Measurements from ENCODE around the gene ATP6V0D1. TPM values are rescaled to one million over a fixed set of nuclear protein-coding genes. Genes with fewer than 3 reads are reported as not detected.

Gene ATP6V0D1
- polyA plus RNA-seq, 1 of the 3 experiments (the other 2 are of a cell fraction): 135 TPM

GRCh38 chr16:67415872-67416793 is 64.8 kb downstream of the ATP6V0D1 start, which contains the start of gene ZDHHC1:
Gene ZDHHC1 (minus strand): TSS chr16:67416477. CDS start chr16:67407775, 8,702 bp downstream.
- H3K4me1 ChIP-seq (ENCODE audit: control insufficient read depth in 1 of 2, insufficient read depth in 2 of 2, low read depth in 1 of 2, low read length in 1 of 2): no peaks in the 10 kb centered on the region; a peak in 1 of 4 replicates
- CTCF ChIA-PET: interaction anchor here (0.6 to 5.9 kb wide), 50 partner anchors 8 to 443 kb away, joined by 3 to 75 read pairs (median 4); partner anchors contain the start of genes ATP6V0D1, CARMIL2, HSD11B2 and KCTD19
- peak within 1 kb of the TSS; percentile 53 to 79 for H3K27ac ChIP-seq (ENCODE audit: low read depth in 2 of 2, low read length in 1 of 2)
- peak within 1 kb of the TSS; percentile 93 for H3K4me2 ChIP-seq
- peak within 1 kb of the TSS; percentile 64 to 66 for H3K4me3 ChIP-seq (ENCODE audit: low read depth in 2 of 2, low read length in 1 of 2)
- 10% methylated on average over 11 of the region's 73 CpGs for WGBS (ENCODE audit: low lambda C conversion rate)
- peaks cover 9% of the 10 kb centered on the region for H3F3A ChIP-seq (replicated peaks; ENCODE audit: insufficient read depth)
- peak within 1 kb of the TSS; percentile 99 for H2AFZ ChIP-seq (ENCODE audit: low read depth)
- H3K79me2 ChIP-seq (ENCODE audit: insufficient read depth): peaks cover 50% of the 10 kb centered on the region
- H3K9me3 ChIP-seq: no peaks in the 10 kb centered on the region
- no peaks in the 10 kb centered on the region for H3K9me2 ChIP-seq
- peak within 1 kb of the TSS; percentile 94 for H3K9ac ChIP-seq
- H3K36me3 ChIP-seq (replicated peaks in 1 of 2; ENCODE audit: control insufficient read depth in 1 of 2, insufficient read depth in 2 of 2, low read length in 1 of 2): peaks cover 0 to 4% of the 10 kb centered on the region in 2 experiments
- POLR2A ChIA-PET: interaction anchor here (0.7 kb wide), 1 partner anchor 1077 kb away, joined by 3 read pairs; no protein-coding TSS in a partner anchor
- H4K20me1 ChIP-seq (ENCODE audit: insufficient read depth): no peaks in the 10 kb centered on the region
- no peaks in the 10 kb centered on the region for H3K27me3 ChIP-seq (ENCODE audit: insufficient read depth)
- DNase-seq: peak; percentile 96
- TF ChIP-seq MXI1 (IDR thresholded peaks at IDR 0.05; ENCODE audit: low read depth, low read length) (no peak), SIN3A (IDR thresholded peaks at IDR 0.05; ENCODE audit: borderline replicate concordance, low read depth, low read length) (peak; percentile 65; the same call in 1 of the 2 replicates), FOSL2 (IDR thresholded peaks at IDR 0.05; ENCODE audit: borderline replicate concordance, low read depth) (no peak), NFIC (IDR thresholded peaks at IDR 0.05; ENCODE audit: borderline replicate concordance) (peak; percentile 37), RFX5 (IDR thresholded peaks at IDR 0.05; ENCODE audit: low read length) (no peak), CHD2 (IDR thresholded peaks at IDR 0.05; ENCODE audit: low read length, partially characterized antibody) (peak; percentile 12), YY1 (IDR thresholded peaks at IDR 0.05; ENCODE audit: low read depth) (no peak), SMC3 (IDR thresholded peaks at IDR 0.05; ENCODE audit: low read depth, low read length) (peak; percentile 58), ELF1 (IDR thresholded peaks at IDR 0.05) (no peak), EP300 (IDR thresholded peaks at IDR 0.05; ENCODE audit: borderline replicate concordance in 1 of 2, low read depth in 1 of 2, low read length in 1 of 2) (no peak), RAD21 (IDR thresholded peaks at IDR 0.05; ENCODE audit: low read length) (peak; percentile 70), FOXM1 (IDR thresholded peaks at IDR 0.05; ENCODE audit: low read depth) (no peak), EZH2phosphoT487 (IDR thresholded peaks at IDR 0.05; ENCODE audit: borderline replicate concordance, low read depth) (no peak), TAF1 (IDR thresholded peaks at IDR 0.05; ENCODE audit: borderline replicate concordance, low read depth, low read length) (no peak), MEF2A (IDR thresholded peaks at IDR 0.05; ENCODE audit: borderline replicate concordance, low read depth) (no peak)
- TF ChIP-seq, protein P1, sequence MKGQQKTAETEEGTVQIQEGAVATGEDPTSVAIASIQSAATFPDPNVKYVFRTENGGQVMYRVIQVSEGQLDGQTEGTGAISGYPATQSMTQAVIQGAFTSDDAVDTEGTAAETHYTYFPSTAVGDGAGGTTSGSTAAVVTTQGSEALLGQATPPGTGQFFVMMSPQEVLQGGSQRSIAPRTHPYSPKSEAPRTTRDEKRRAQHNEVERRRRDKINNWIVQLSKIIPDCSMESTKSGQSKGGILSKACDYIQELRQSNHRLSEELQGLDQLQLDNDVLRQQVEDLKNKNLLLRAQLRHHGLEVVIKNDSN (IDR thresholded peaks at IDR 0.05; ENCODE audit: borderline replicate concordance, low read depth): no peak
- TF ChIP-seq, protein P2, sequence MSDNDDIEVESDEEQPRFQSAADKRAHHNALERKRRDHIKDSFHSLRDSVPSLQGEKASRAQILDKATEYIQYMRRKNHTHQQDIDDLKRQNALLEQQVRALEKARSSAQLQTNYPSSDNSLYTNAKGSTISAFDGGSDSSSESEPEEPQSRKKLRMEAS (IDR thresholded peaks at IDR 0.05; ENCODE audit: low read depth): peak; percentile 22; the same call in 1 of the 2 replicates
- TF ChIP-seq, protein P3, sequence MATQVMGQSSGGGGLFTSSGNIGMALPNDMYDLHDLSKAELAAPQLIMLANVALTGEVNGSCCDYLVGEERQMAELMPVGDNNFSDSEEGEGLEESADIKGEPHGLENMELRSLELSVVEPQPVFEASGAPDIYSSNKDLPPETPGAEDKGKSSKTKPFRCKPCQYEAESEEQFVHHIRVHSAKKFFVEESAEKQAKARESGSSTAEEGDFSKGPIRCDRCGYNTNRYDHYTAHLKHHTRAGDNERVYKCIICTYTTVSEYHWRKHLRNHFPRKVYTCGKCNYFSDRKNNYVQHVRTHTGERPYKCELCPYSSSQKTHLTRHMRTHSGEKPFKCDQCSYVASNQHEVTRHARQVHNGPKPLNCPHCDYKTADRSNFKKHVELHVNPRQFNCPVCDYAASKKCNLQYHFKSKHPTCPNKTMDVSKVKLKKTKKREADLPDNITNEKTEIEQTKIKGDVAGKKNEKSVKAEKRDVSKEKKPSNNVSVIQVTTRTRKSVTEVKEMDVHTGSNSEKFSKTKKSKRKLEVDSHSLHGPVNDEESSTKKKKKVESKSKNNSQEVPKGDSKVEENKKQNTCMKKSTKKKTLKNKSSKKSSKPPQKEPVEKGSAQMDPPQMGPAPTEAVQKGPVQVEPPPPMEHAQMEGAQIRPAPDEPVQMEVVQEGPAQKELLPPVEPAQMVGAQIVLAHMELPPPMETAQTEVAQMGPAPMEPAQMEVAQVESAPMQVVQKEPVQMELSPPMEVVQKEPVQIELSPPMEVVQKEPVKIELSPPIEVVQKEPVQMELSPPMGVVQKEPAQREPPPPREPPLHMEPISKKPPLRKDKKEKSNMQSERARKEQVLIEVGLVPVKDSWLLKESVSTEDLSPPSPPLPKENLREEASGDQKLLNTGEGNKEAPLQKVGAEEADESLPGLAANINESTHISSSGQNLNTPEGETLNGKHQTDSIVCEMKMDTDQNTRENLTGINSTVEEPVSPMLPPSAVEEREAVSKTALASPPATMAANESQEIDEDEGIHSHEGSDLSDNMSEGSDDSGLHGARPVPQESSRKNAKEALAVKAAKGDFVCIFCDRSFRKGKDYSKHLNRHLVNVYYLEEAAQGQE (IDR thresholded peaks at IDR 0.05; ENCODE audit: low read depth, low read length): 0 out of 2 replicates have a peak, but pooled peaks have one; percentile 33
- TF ChIP-seq, protein P4, sequence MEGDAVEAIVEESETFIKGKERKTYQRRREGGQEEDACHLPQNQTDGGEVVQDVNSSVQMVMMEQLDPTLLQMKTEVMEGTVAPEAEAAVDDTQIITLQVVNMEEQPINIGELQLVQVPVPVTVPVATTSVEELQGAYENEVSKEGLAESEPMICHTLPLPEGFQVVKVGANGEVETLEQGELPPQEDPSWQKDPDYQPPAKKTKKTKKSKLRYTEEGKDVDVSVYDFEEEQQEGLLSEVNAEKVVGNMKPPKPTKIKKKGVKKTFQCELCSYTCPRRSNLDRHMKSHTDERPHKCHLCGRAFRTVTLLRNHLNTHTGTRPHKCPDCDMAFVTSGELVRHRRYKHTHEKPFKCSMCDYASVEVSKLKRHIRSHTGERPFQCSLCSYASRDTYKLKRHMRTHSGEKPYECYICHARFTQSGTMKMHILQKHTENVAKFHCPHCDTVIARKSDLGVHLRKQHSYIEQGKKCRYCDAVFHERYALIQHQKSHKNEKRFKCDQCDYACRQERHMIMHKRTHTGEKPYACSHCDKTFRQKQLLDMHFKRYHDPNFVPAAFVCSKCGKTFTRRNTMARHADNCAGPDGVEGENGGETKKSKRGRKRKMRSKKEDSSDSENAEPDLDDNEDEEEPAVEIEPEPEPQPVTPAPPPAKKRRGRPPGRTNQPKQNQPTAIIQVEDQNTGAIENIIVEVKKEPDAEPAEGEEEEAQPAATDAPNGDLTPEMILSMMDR (IDR thresholded peaks at IDR 0.05): peak; percentile 56
- TF ChIP-seq, protein P5, sequence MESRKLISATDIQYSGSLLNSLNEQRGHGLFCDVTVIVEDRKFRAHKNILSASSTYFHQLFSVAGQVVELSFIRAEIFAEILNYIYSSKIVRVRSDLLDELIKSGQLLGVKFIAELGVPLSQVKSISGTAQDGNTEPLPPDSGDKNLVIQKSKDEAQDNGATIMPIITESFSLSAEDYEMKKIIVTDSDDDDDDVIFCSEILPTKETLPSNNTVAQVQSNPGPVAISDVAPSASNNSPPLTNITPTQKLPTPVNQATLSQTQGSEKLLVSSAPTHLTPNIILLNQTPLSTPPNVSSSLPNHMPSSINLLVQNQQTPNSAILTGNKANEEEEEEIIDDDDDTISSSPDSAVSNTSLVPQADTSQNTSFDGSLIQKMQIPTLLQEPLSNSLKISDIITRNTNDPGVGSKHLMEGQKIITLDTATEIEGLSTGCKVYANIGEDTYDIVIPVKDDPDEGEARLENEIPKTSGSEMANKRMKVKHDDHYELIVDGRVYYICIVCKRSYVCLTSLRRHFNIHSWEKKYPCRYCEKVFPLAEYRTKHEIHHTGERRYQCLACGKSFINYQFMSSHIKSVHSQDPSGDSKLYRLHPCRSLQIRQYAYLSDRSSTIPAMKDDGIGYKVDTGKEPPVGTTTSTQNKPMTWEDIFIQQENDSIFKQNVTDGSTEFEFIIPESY (IDR thresholded peaks at IDR 0.05; ENCODE audit: borderline replicate concordance, low read depth): no peak
- TF ChIP-seq, protein P6, sequence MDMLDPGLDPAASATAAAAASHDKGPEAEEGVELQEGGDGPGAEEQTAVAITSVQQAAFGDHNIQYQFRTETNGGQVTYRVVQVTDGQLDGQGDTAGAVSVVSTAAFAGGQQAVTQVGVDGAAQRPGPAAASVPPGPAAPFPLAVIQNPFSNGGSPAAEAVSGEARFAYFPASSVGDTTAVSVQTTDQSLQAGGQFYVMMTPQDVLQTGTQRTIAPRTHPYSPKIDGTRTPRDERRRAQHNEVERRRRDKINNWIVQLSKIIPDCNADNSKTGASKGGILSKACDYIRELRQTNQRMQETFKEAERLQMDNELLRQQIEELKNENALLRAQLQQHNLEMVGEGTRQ (IDR thresholded peaks at IDR 0.05; ENCODE audit: borderline replicate concordance, low read depth, low read length): no peak

Data from SK-N-SH (cell line).